Loucy (cell line): Measurements from ENCODE around the gene WWOX.

Experiments
- H2AFZ ChIP-seq: fragments of 200-600 bp; sonication (generic); 2 replicates; pipeline ENCODE4 v1.6.0; 2016; ENCODE audit warnings: antibody characterized with exemption, mild to moderate bottlenecking, low read length, moderate library complexity
- H3F3A ChIP-seq: fragments of 200-600 bp; 2 replicates; pipeline ENCODE4 v1.6.0; 2016; ENCODE audit warnings: antibody characterized with exemption, low read depth, mild to moderate bottlenecking
- H3K27me3 ChIP-seq: fragments of 200-600 bp; sonication (generic); 2 replicates; pipeline ENCODE4 v1.6.1; 2014; ENCODE audit warnings: low read length, mild to moderate bottlenecking; ENCODE audit not compliant: insufficient read depth, poor library complexity, severe bottlenecking
- H3K36me3 ChIP-seq: fragments of 200-600 bp; sonication (generic); 2 replicates; pipeline ENCODE4 v1.6.1; 2016; ENCODE audit warnings: low read length; ENCODE audit not compliant: insufficient read depth
- H3K4me1 ChIP-seq: fragments of 200-600 bp; sonication (generic); 2 replicates; pipeline ENCODE4 v1.5.1; 2014; ENCODE audit warnings: low read length, mild to moderate bottlenecking; ENCODE audit not compliant: insufficient read depth, poor library complexity, severe bottlenecking
- H3K4me2 ChIP-seq: fragments of 200-600 bp; sonication (generic); 2 replicates; pipeline ENCODE4 v1.6.0; 2014; ENCODE audit warnings: antibody characterized with exemption, low read length, low read depth, mild to moderate bottlenecking; ENCODE audit not compliant: poor library complexity, severe bottlenecking
- H3K4me3 ChIP-seq: fragments of 200-600 bp; sonication (generic); 2 replicates; pipeline ENCODE4 v1.5.1; 2014; ENCODE audit warnings: low read length, mild to moderate bottlenecking, mixed read lengths; ENCODE audit not compliant: poor library complexity, severe bottlenecking
- H3K79me2 ChIP-seq: fragments of 200-600 bp; sonication (generic); 2 replicates; pipeline ENCODE4 v1.6.1; 2014; ENCODE audit warnings: low read length; ENCODE audit not compliant: insufficient read depth
- H3K9ac ChIP-seq: fragments of 200-600 bp; sonication (generic); 2 replicates; pipeline ENCODE4 v1.6.0; 2014; ENCODE audit warnings: mild to moderate bottlenecking, low read depth, low read length, moderate library complexity; ENCODE audit not compliant: poor library complexity, severe bottlenecking
- H3K9me2 ChIP-seq: fragments of 200-600 bp; sonication (generic); replicated peaks from 2 replicates; pipeline ENCODE4 v1.6.1; 2016; ENCODE audit warnings: low read depth, low read length, mixed read lengths
- H3K9me3 ChIP-seq: fragments of 200-600 bp; sonication (generic); 2 replicates; pipeline ENCODE4 v1.6.1; 2014; ENCODE audit warnings: mild to moderate bottlenecking, antibody characterized with exemption, low read length, low read depth; ENCODE audit not compliant: insufficient read depth
- H4K20me1 ChIP-seq: fragments of 200-600 bp; sonication (generic); 2 replicates; pipeline ENCODE4 v1.6.0; 2014; ENCODE audit warnings: antibody characterized with exemption, low read length, mild to moderate bottlenecking; ENCODE audit not compliant: insufficient read depth, poor library complexity, severe bottlenecking
- CTCF ChIP-seq: fragments of 200-600 bp; sonication (generic); conservative IDR thresholded peaks from 2 replicates; pipeline ENCODE4 v1.5.1; 2014; ENCODE audit warnings: mild to moderate bottlenecking, antibody characterized with exemption, low read length
- EZH2phosphoT487 ChIP-seq: fragments of 200-600 bp; IDR thresholded peaks from 2 replicates; pipeline ENCODE4 v1.6.1; 2018; ENCODE audit warnings: antibody characterized with exemption, mild to moderate bottlenecking, moderate library complexity, borderline replicate concordance

Gene WWOX

GRCh38 chr16:78916928-78917545 is 817.6 kb downstream of the WWOX start:
- Histone ChIP-seq H3F3A (no peaks in the 10 kb centered on the region), H3K4me1 (no peaks in the 10 kb centered on the region), H3K9me2 (no peaks in the 10 kb centered on the region), H3K9ac (no peak overlapping the region), H3K9me3 (peaks cover 5% of the 10 kb centered on the region; the same call in 1 of the 2 replicates), H4K20me1 (no peaks in the 10 kb centered on the region), H3K79me2 (no peaks in the 10 kb centered on the region), H3K4me3 (no peak overlapping the region), H2AFZ (no peak overlapping the region), H3K27me3 (no peaks in the 10 kb centered on the region), H3K36me3 (no peaks in the 10 kb centered on the region), H3K4me2 (no peak overlapping the region)
- no peak for TF ChIP-seq EZH2phosphoT487
- TF ChIP-seq CTCF: no peak

- no peak overlapping the region for H3K4me3 ChIP-seq
- no peaks in the 10 kb centered on the region for H3F3A ChIP-seq
- H3K9me2 ChIP-seq: no peaks in the 10 kb centered on the region
- TF ChIP-seq CTCF (no peak), EZH2phosphoT487 (no peak)
- H4K20me1 ChIP-seq: no peaks in the 10 kb centered on the region
- no peak overlapping the region for H3K9ac ChIP-seq
- peaks cover 5% of the 10 kb centered on the region; the same call in 1 of the 2 replicates for H3K9me3 ChIP-seq
- H3K27me3 ChIP-seq: no peaks in the 10 kb centered on the region
- no peak overlapping the region for H2AFZ ChIP-seq
- no peaks in the 10 kb centered on the region for H3K4me1 ChIP-seq
- no peaks in the 10 kb centered on the region for H3K36me3 ChIP-seq
- H3K4me2 ChIP-seq: no peak overlapping the region
- H3K79me2 ChIP-seq: no peaks in the 10 kb centered on the region
Observed at GRCh38 chr16:78918805-78919305, 819.4 kb downstream of the WWOX start.

- Histone ChIP-seq H2AFZ (no peak overlapping the region), H3K4me2 (no peak overlapping the region), H3K9me2 (no peaks in the 10 kb centered on the region), H3F3A (no peaks in the 10 kb centered on the region), H4K20me1 (no peaks in the 10 kb centered on the region), H3K79me2 (no peaks in the 10 kb centered on the region), H3K27me3 (no peaks in the 10 kb centered on the region), H3K4me1 (no peaks in the 10 kb centered on the region), H3K9ac (no peak overlapping the region), H3K9me3 (peaks cover 5% of the 10 kb centered on the region; the same call in 1 of the 2 replicates), H3K4me3 (no peak overlapping the region), H3K36me3 (no peaks in the 10 kb centered on the region)
- TF ChIP-seq CTCF: no peak
Observed at GRCh38 chr16:78919852-78920251, 820.4 kb downstream of the WWOX start.
